ENCODE data around the gene BICC1. TPM values are rescaled to one million over a fixed set of nuclear protein-coding genes. Genes with fewer than 3 reads are reported as not detected.

Gene BICC1
- total and polyA plus RNA-seq, 2 donors (not counting 3 experiments of a cell fraction or from before 2014, with no cell fraction given): 0.06 to 0.29 TPM

DNA sequence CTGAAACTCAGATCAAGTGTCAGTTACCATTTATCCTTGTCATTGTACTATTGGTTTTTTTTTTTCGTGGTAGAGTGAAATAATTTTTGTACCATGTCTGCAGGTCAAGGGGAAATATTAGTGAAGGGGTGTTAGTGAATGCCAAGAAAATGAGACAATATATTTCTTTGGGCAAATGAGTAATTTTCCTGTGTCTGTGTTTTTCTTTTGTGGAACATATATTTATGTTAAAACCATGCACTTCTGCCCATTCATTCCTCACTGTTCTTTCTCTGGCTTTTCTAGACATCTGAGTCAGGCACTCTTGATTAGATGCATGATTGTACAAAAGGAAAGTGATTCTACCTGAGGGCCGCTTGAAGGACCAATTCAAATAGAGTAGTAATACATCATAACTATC is 161.6 kb downstream of the BICC1 start:
- no peak for FAIRE-seq
- H3K9me3 ChIP-seq (replicated peaks; ENCODE audit: control insufficient read depth, insufficient read depth, low read length): no peaks in the 10 kb centered on the region
- H3K4me2 ChIP-seq (ENCODE audit: insufficient read depth, low read length): no peak overlapping the region
- ChIA-PET CTCF (no interaction called here), POLR2A (no interaction called here)
- H3K27me3 ChIP-seq (ENCODE audit: control insufficient read depth in 2 of 2, insufficient read depth in 2 of 2, low read length in 2 of 2): no peaks in the 10 kb centered on the region
- H3K9ac ChIP-seq (replicated peaks; ENCODE audit: extremely low read depth, insufficient read depth, low read length): no peak overlapping the region
- BruUV-seq (replicated peaks): no TSS peak
- H2AFZ ChIP-seq (ENCODE audit: low read depth, low read length): no peak overlapping the region
- intact Hi-C loops (cut with micrococcal nuclease): no loop called here
- no peaks in the 10 kb centered on the region for H3K36me3 ChIP-seq (ENCODE audit: control insufficient read depth in 2 of 2, extremely low read depth in 1 of 2, insufficient read depth in 2 of 2, low read length in 2 of 2)
- no peak overlapping the region for H3K27ac ChIP-seq (ENCODE audit: insufficient read depth, low read depth, low read length)
- TF ChIP-seq EZH2 (IDR thresholded peaks at IDR 0.05; ENCODE audit: borderline replicate concordance, low read depth, low read length, severe bottlenecking) (no peak), FOS (IDR thresholded peaks at IDR 0.05; ENCODE audit: borderline replicate concordance, insufficient read depth, low read length) (no peak), POLR2AphosphoS5 (IDR thresholded peaks at IDR 0.05; ENCODE audit: insufficient read depth, low read depth, low read length) (no peak), MYC (IDR thresholded peaks at IDR 0.05; ENCODE audit: low read depth, low read length) (no peak)
- TF ChIP-seq, protein P1, sequence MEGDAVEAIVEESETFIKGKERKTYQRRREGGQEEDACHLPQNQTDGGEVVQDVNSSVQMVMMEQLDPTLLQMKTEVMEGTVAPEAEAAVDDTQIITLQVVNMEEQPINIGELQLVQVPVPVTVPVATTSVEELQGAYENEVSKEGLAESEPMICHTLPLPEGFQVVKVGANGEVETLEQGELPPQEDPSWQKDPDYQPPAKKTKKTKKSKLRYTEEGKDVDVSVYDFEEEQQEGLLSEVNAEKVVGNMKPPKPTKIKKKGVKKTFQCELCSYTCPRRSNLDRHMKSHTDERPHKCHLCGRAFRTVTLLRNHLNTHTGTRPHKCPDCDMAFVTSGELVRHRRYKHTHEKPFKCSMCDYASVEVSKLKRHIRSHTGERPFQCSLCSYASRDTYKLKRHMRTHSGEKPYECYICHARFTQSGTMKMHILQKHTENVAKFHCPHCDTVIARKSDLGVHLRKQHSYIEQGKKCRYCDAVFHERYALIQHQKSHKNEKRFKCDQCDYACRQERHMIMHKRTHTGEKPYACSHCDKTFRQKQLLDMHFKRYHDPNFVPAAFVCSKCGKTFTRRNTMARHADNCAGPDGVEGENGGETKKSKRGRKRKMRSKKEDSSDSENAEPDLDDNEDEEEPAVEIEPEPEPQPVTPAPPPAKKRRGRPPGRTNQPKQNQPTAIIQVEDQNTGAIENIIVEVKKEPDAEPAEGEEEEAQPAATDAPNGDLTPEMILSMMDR (IDR thresholded peaks at IDR 0.05; ENCODE audit: extremely low read depth in 1 of 2, insufficient read depth in 1 of 2, low read depth in 1 of 2, low read length in 2 of 2): no peak
- no peaks in the 10 kb centered on the region for H4K20me1 ChIP-seq (replicated peaks; ENCODE audit: control insufficient read depth, extremely low read depth, insufficient read depth, low read length)
- no peaks in the 10 kb centered on the region for H3K4me1 ChIP-seq (ENCODE audit: control insufficient read depth, extremely low read depth, insufficient read depth, low read length)
- dilution Hi-C loops (cut with MboI; ENCODE audit: extremely low pct_ligation_motif_present, low sequenced_read_pairs): no loop called here
- no peaks in the 10 kb centered on the region for H3K79me2 ChIP-seq (ENCODE audit: control insufficient read depth, insufficient read depth, low read length)
- no peak for DNase-seq (ENCODE audit: low read depth, low spot score)
- H3K4me3 ChIP-seq (replicated peaks in 1 of 3; ENCODE audit: insufficient read depth in 1 of 3, low read depth in 1 of 3, low read length in 3 of 3): no peak overlapping the region
- H3K9me1 ChIP-seq (replicated peaks; ENCODE audit: control insufficient read depth, extremely low read depth, insufficient read depth, low read length): no peaks in the 10 kb centered on the region

DNA sequence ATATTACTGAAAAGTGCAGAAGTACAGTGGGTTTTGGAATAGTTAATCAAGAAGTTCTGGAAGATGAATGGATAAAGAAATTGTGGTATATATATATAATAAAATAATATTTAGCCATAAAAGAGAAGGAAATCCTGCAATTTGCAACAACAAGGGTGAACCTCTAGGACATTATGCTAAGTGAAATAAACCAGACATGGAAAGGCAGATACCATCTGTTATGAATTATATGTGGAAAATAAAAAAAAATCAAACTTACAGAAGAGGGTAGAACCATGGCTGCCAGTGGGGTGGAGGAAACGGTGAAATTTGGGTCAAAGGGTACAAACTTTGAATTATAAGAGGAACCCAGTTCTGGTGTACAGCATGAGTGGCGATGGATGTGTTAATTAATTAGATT is 162.6 kb downstream of the BICC1 start:
- CTCF ChIA-PET: no interaction called here
- dilution Hi-C loops (cut with MboI; ENCODE audit: extremely low pct_ligation_motif_present, low sequenced_read_pairs): no loop called here
- Histone ChIP-seq H3K9ac (replicated peaks; ENCODE audit: extremely low read depth, insufficient read depth, low read length) (no peak overlapping the region), H3K27ac (ENCODE audit: insufficient read depth, low read depth, low read length) (no peak overlapping the region), H4K20me1 (replicated peaks; ENCODE audit: control insufficient read depth, extremely low read depth, insufficient read depth, low read length) (no peaks in the 10 kb centered on the region), H3K27me3 (ENCODE audit: control insufficient read depth in 2 of 2, insufficient read depth in 2 of 2, low read length in 2 of 2) (no peaks in the 10 kb centered on the region), H3K4me2 (ENCODE audit: insufficient read depth, low read length) (no peak overlapping the region), H3K9me3 (replicated peaks; ENCODE audit: control insufficient read depth, insufficient read depth, low read length) (no peaks in the 10 kb centered on the region), H2AFZ (ENCODE audit: low read depth, low read length) (no peak overlapping the region), H3K4me3 (replicated peaks in 1 of 3; ENCODE audit: insufficient read depth in 1 of 3, low read depth in 1 of 3, low read length in 3 of 3) (no peak overlapping the region), H3K79me2 (ENCODE audit: control insufficient read depth, insufficient read depth, low read length) (no peaks in the 10 kb centered on the region), H3K36me3 (ENCODE audit: control insufficient read depth in 2 of 2, extremely low read depth in 1 of 2, insufficient read depth in 2 of 2, low read length in 2 of 2) (no peaks in the 10 kb centered on the region), H3K9me1 (replicated peaks; ENCODE audit: control insufficient read depth, extremely low read depth, insufficient read depth, low read length) (no peaks in the 10 kb centered on the region), H3K4me1 (ENCODE audit: control insufficient read depth, extremely low read depth, insufficient read depth, low read length) (no peaks in the 10 kb centered on the region)
- no TSS peak for BruUV-seq (replicated peaks)
- TF ChIP-seq JUN (IDR thresholded peaks at IDR 0.05; ENCODE audit: borderline replicate concordance, insufficient read depth, insufficient read length, low read depth) (no peak), EZH2 (IDR thresholded peaks at IDR 0.05; ENCODE audit: borderline replicate concordance, low read depth, low read length, severe bottlenecking) (no peak), MYC (IDR thresholded peaks at IDR 0.05; ENCODE audit: low read depth, low read length) (no peak), FOS (IDR thresholded peaks at IDR 0.05; ENCODE audit: borderline replicate concordance, insufficient read depth, low read length) (no peak), POLR2AphosphoS5 (IDR thresholded peaks at IDR 0.05; ENCODE audit: insufficient read depth, low read depth, low read length) (no peak), GATA2 (IDR thresholded peaks at IDR 0.05; ENCODE audit: insufficient read depth, insufficient read length, low read depth, low read length) (no peak), POLR2A (IDR thresholded peaks at IDR 0.05; ENCODE audit: low read depth, low read length) (no peak)
- TF ChIP-seq, protein P1 (IDR thresholded peaks at IDR 0.05; ENCODE audit: extremely low read depth in 1 of 2, insufficient read depth in 1 of 2, low read depth in 1 of 2, low read length in 2 of 2): no peak
- TF ChIP-seq, protein P2, sequence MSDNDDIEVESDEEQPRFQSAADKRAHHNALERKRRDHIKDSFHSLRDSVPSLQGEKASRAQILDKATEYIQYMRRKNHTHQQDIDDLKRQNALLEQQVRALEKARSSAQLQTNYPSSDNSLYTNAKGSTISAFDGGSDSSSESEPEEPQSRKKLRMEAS (IDR thresholded peaks at IDR 0.05; ENCODE audit: insufficient read depth, insufficient read length): no peak
- FAIRE-seq (no peak), DNase-seq (ENCODE audit: low read depth, low spot score) (no peak)
- intact Hi-C loops (cut with micrococcal nuclease): no loop called here
- POLR2A ChIA-PET: no interaction called here
